Stimulated activated CD8-positive, alpha-beta memory T cell treated with anti-CD3 and anti-CD28 coated beads, Interleukin-7, amount 100 ng/mL, for 4 hours (primary cell): ENCODE data around the gene OCIAD1.
"Not testable (repeated sequence)": the region's sequence is repeated elsewhere in the genome, so short reads cannot be mapped to it uniquely, and the experiment has no call there.

Experiments
- DNase-seq, 2 donors: peaks; one replicate each; pipeline ENCODE4 v3.0.0-alpha.2; 2020; ENCODE audit warnings: low read depth in 2 of 2

The OCIAD1 gene

GRCh38 chr4:48816971-48817370, 13.9 kb upstream of the OCIAD1 start:
- DNase-seq: no peak

GRCh38 chr4:48821431-48821830, 9.5 kb upstream of the OCIAD1 start:
- DNase-seq: not testable (repeated sequence)

DNA sequence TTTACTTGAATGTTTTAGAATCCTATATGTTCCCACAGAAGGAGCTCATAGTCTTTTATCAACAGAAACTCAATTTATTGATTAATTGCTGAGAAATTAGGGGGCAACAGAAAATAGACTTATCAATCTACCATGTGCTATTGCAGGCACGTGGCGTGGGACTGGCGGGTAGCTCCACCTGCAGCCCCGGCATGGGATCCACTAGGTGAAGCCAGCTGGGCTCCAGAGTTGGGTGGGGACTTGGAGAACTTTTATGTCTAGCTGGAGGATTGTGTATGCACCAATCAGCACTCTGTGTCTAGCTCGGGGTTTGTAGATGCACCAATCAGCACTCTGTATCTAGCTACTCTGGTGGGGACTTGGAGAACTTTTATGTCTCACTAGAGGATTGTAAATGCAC, 3.3 kb upstream of the OCIAD1 start:
- no peak for DNase-seq

GRCh38 chr4:48831532-48832030, 693 bp downstream of the OCIAD1 start:
- DNase-seq: no peak

DNA sequence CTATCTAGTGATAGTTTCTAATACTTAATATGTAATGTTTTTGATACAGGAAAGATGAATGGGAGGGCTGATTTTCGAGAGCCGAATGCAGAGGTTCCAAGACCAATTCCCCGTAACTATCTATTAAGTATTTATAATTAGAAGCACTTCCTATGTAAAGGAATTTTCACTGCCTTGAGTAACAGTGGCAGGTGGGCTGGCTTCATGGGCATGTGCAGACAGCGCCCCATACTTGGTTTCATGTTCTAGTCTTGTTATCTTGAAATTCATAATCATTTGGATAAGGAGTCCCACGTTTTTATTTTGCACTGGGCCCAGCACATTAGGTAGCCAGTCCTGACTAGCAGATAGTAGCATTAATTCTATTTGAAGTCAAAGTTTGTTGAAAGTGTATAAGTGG, 1.7 kb downstream of the OCIAD1 start:
- DNase-seq: no peak

GRCh38 chr4:48836658-48837057, 5.8 kb downstream of the OCIAD1 start:
- DNase-seq: no peak

- DNase-seq: no peak
These were observed 10.3 kb downstream of the OCIAD1 start for GRCh38 chr4:48841045-48841827.

DNA sequence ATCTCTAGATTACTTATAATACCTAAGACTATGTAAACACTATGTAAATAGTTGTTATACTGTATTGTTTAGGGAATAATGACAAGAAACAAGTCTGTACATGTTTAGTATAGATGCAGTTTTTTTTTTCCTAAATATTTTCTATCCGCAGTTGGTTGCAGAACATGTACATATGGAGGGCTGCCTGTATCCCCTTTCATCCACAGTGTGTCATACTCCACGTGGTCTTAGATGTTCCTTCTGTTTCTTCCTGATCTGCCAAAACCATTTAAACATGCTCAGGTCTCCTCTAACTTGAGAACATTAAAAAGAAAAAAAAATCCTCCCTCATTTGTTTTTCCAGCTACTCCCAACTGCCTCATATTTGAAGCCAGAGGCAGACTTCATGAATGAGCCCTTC, 14.0 kb downstream of the OCIAD1 start:
- no peak for DNase-seq

- not testable (repeated sequence) for DNase-seq
These were observed 17.9 kb downstream of the OCIAD1 start for GRCh38 chr4:48848799-48849198.

- no peak for DNase-seq
These were observed 20.8 kb downstream of the OCIAD1 start for GRCh38 chr4:48851651-48852050.

DNA sequence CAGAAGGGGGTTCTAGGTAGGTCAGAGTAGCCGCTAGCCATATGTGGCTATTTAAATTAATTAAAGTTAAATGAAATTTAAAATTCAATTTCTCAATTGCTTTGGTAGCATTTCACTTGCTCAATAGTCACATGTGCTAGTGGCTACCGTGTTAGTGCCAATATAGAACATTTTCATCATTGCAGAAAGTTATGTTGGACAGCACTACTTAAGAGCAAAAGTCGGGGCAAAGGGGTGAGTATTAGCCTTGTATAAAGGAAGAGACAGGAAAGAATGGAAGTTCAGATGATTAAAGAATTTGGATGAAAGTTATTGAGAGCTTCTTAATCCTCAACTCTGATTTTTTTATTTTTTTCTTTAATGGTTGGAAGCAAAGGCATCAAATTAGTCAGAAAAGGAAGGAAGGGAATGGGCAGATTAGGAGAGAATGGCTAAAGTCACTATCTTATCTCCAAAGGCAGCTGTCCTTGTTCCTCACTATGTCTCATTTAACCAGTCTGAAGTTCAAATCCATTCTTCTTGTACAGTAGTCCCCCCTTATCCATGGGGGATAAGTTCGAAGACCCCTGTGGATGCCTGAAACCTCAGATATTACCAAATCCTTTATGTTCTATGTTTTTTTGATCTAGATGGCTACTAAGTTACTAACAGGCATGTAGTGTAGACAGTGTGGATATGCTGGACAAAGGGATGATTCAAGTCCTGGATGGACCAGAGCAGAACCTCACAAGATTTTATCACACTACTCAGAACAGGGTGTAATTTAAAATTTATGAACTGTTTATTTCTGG, 22.9 kb downstream of the OCIAD1 start:
- DNase-seq: no peak

DNA sequence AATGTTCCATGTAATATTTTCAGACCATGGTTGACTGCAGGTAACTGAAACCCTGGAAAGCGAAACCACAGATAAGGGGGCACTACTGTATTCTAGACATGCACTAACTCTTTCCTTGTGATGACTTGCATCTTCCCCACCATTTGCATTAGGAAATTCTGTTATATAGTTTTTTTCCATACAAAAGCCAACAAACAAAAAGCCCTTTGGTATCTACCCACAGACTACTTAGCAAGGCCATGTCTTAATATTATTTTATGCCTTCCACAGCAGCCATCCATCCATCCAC, 23.5 kb downstream of the OCIAD1 start:
- no peak for DNase-seq

- no peak for DNase-seq
These were observed 24.1 kb downstream of the OCIAD1 start for GRCh38 chr4:48854982-48855381.

DNA sequence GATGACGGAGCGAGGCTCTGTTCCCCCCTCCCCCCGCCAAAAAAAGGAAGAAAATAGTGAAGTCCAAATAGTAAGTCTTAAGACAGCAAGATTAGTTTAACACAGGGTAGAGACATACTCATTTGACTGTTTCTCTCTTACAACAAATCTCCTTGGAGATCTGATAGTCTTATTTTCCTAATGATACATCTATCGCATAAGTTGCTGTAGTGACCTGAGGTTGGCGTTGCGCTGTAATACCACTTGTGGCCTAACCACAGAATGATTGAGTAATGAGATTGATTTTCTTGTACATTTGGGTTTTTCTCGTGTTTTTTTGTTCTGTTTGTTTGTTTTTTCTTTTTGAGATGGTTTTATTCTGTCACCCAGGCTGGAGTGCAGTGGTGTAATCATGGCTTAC, 27.2 kb downstream of the OCIAD1 start:
- no peak for DNase-seq

- DNase-seq: no peak
These were observed 31.1 kb downstream of the OCIAD1 start for GRCh38 chr4:48862038-48862437.

DNA sequence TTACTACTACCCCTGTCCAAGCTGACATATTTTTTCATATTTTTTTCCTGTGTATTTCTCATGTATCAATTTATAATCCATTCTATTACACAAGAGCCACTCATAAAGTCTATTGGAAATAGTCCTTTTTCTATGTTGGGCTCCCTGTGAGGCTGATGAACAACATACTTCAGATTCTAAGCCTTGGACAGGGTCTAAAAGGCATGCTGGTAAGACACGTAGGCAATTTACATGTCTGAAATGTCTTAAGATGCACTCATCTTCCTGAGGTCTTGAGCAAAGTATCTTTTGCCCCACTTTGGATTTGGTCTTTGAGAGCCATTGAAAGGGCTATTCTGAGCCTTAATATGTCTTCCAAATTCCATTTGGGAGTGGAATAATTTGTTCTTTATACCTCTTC, 31.8 kb downstream of the OCIAD1 start:
- no peak for DNase-seq

- DNase-seq: no peak
These were observed 32.8 kb downstream of the OCIAD1 start for GRCh38 chr4:48863728-48864127.

DNA sequence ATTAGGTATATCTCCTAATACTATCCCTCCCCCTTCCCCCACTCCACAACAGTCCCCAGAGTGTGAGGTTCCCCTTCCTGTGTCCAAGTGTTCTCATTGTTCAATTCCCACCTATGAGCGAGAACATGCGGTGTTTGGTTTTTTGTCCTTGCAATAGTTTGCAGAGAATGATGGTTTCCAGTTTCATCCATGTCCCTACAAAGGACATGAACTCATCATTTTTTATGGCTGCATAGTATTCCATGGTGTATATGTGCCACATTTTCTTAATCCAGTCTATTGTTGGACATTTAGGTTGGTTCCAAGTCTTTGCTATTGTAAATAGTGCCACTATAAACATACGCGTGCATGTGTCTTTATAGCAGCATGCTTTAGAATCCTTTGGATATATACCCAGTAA, 33.8 kb downstream of the OCIAD1 start:
- not testable (repeated sequence) for DNase-seq

- DNase-seq: no peak
These were observed 47.1 kb downstream of the OCIAD1 start for GRCh38 chr4:48877827-48878535.

DNA sequence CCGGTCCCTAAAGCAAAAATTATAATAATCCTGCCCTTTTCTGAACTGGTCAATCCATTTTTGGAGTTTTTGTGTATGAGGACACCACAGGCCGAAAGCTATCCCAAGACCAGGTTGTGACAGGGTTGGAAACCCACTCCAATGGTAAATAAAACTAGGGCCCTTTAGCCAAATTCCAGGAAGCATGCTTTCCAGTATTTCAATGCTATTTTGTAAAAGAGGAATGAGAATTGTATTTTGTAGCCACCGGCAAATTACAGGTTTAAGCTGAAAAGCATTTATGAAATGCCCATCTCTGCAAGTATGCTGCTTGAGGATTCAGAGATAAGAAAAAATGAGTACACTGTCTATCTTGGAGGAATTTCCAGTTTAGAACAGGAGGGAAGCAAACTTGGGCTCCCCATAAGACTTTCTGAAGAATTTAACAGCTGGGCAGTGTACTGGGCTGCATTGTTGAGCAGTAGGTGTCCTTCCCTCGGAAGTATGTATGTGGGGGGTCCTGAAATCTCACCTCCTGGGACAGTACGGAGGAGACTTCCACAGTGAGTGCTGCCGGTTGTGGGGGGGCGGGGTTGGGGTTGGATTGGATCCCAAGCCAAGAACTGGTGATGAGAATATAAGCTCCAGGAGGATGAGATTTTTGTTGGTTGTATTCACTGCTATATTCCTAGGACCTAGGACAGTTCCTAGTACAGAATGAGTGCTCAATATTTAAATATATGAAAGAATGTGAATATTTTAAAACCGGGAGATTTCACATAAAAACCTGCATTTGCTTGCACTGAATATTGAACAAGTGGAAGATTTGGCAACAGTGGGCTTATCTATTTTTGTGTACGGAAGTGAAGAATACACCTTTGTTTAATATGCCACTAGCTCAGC, 48.9 kb downstream of the OCIAD1 start:
- no peak for DNase-seq

DNA sequence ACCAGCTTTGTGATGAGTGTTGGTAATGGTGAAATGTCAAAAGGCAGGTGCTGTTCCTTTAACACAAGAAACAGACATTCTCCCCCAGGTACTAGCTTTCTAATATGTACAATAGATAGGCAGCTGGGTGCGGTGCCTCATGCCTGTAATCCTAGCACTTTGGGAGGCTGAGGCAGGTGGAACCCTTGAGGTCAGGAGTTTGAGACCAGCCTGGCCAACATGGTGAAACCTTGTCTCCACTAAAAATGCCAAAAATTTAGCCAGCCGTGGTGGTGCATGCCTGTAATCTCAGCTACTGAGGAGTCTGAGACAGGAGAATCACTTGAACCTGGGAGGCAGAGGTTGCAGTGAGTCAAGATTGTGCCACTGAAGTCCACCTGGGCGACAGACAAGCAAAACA, 50.8 kb downstream of the OCIAD1 start:
- DNase-seq: not testable (repeated sequence)

DNA sequence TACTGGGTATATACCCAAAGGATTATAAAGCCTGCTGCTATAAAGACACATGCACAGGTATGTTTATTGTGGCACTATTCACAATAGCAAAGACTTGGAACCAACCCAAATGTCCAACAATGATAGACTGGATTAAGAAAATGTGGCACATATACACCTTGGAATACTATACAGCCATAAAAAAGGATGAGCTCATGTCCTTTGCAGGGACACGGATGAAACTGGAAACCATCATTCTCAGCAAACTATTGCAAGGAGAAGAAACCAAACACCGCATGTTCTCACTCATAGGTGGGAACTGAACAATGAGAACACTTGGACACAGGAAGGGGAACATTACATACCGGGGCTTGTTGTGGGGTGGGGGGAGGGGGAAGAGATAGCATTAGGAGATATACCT, 58.9 kb downstream of the OCIAD1 start:
- not testable (repeated sequence) for DNase-seq
